HuH-7 (cell line): Measurements from ENCODE around the gene FBRSL1.
"Not testable (repeated sequence)": the region's sequence is repeated elsewhere in the genome, so short reads cannot be mapped to it uniquely, and the experiment has no call there.

Experiments used
- DNase-seq: peaks from one replicate; pipeline ENCODE4 v3.0.0; 2011; ENCODE audit warnings: low spot score

Gene FBRSL1

GRCh38 chr12:132525833-132526455 lies 36.0 kb downstream of the FBRSL1 start:
- no peak for DNase-seq

- DNase-seq: no peak
Measured at GRCh38 chr12:132527186-132527882, 37.4 kb downstream of the FBRSL1 start.

- DNase-seq: no peak
Measured at GRCh38 chr12:132527883-132528264, 37.9 kb downstream of the FBRSL1 start.

- DNase-seq: no peak
Measured at GRCh38 chr12:132528564-132529106, 38.7 kb downstream of the FBRSL1 start.

GRCh38 chr12:132529156-132529839 lies 39.3 kb downstream of the FBRSL1 start:
- DNase-seq: no peak

GRCh38 chr12:132529906-132530305 lies 40.0 kb downstream of the FBRSL1 start:
- no peak for DNase-seq

- no peak for DNase-seq
Measured at GRCh38 chr12:132530447-132530846, 40.5 kb downstream of the FBRSL1 start.

- no peak for DNase-seq
Measured at GRCh38 chr12:132530851-132531250, 40.9 kb downstream of the FBRSL1 start.

GRCh38 chr12:132532711-132533583 lies 43.0 kb downstream of the FBRSL1 start:
- DNase-seq: not testable (repeated sequence)

- no peak for DNase-seq
Measured at GRCh38 chr12:132533584-132533958, 43.6 kb downstream of the FBRSL1 start.

GRCh38 chr12:132534076-132534475 lies 44.1 kb downstream of the FBRSL1 start:
- DNase-seq: no peak

- no peak for DNase-seq
Measured at GRCh38 chr12:132535019-132535418, 45.1 kb downstream of the FBRSL1 start.

GRCh38 chr12:132536102-132536876 lies 46.3 kb downstream of the FBRSL1 start:
- DNase-seq: no peak

- no peak for DNase-seq
Measured at GRCh38 chr12:132537049-132537448, 47.1 kb downstream of the FBRSL1 start.

GRCh38 chr12:132537836-132538662 lies 48.1 kb downstream of the FBRSL1 start:
- no peak for DNase-seq

- no peak for DNase-seq
Measured at GRCh38 chr12:132538663-132538990, 48.7 kb downstream of the FBRSL1 start.

GRCh38 chr12:132539016-132539773 lies 49.2 kb downstream of the FBRSL1 start:
- DNase-seq: no peak

GRCh38 chr12:132540436-132540835 lies 50.5 kb downstream of the FBRSL1 start:
- DNase-seq: no peak

GRCh38 chr12:132541200-132541599 lies 51.2 kb downstream of the FBRSL1 start:
- no peak for DNase-seq

- DNase-seq: no peak
Measured at GRCh38 chr12:132541996-132542395, 52.0 kb downstream of the FBRSL1 start.
